Tibial nerve (tissue), 4 donors: ENCODE results near the gene ALDOB. TPM values are rescaled to one million over a fixed set of nuclear protein-coding genes. Genes with fewer than 3 reads are reported as not detected.

Source experiments
- DNase-seq, 2 donors: peaks; one replicate each; pipeline ENCODE4 v3.0.0-alpha.2; 2019; ENCODE audit warnings: low spot score in 2 of 2
- H3K27ac ChIP-seq, 4 donors: fragments of 200-600 bp; sonication (generic) in 3 of 4; one replicate each; pipeline ENCODE4 v1.5.1; 2017 to 2019; ENCODE audit warnings: mild to moderate bottlenecking in 1 of 4
- H3K27me3 ChIP-seq, 2 donors: fragments of 200-600 bp; sonication (generic) in 1 of 2; one replicate each; pipeline versions ENCODE4 v1.5.1 to v1.6.0; 2017 to 2019
- H3K36me3 ChIP-seq, 3 donors: fragments of 200-600 bp; sonication (generic); one replicate each; pipeline ENCODE4 v1.5.1; 2018 to 2019
- H3K4me1 ChIP-seq, 4 donors: fragments of 200-600 bp; sonication (generic) in 3 of 4; one replicate each; pipeline ENCODE4 v1.5.1; 2017 to 2019
- H3K4me3 ChIP-seq, 4 donors: fragments of 200-600 bp; sonication (generic) in 3 of 4; one replicate each; pipeline ENCODE4 v1.5.1; 2017 to 2019; ENCODE audit warnings: mild to moderate bottlenecking in 1 of 4, moderate library complexity in 1 of 4
- H3K9me3 ChIP-seq, 4 donors: fragments of 200-600 bp; sonication (generic) in 3 of 4; one replicate each; pipeline ENCODE4 v1.5.1; 2017 to 2019
- CTCF ChIP-seq, 5 experiments: fragments of 200-600 bp in 3 of 5; fragments of 450-650 bp in 2 of 5; sonication (generic) in 3 of 5; IDR thresholded peaks; one replicate each; pipeline ENCODE4 v1.5.1; 2016 to 2019; ENCODE audit warnings: antibody characterized with exemption in 5 of 5, mild to moderate bottlenecking in 3 of 5, moderate library complexity in 2 of 5
- EP300 ChIP-seq, 2 donors: sonication (generic); formaldehyde crosslinking; IDR thresholded peaks; one replicate each; pipeline ENCODE4 v1.6.1; 2017; ENCODE audit warnings: antibody characterized with exemption in 2 of 2, mild to moderate bottlenecking in 1 of 2
- POLR2A ChIP-seq, 2 donors: fragments of 450-650 bp; IDR thresholded peaks; one replicate each; pipeline ENCODE4 v1.6.1; 2017; ENCODE audit warnings: antibody characterized with exemption in 2 of 2, mild to moderate bottlenecking in 2 of 2, moderate library complexity in 2 of 2
- WGBS, 2 donors: methylation state at CpG; one replicate each; pipeline ENCODE4 v1.1.5; 2018; 5-methylcytosine and 5-hydroxymethylcytosine counted together
- total RNA-seq, 4 donors: library from RNA; depleted of rRNA; stranded (reverse); fragments of >200 nt; gene quantifications; one replicate each; pipeline ENCODE4 v1.1.0, GENCODE V29; 2016

The ALDOB gene
- total RNA-seq, 4 donors from 2014 or later, result not detected

- no peak overlapping the region for H3K4me3 ChIP-seq
- H3K27me3 ChIP-seq, result no peaks in the 10 kb centered on the region
- TF ChIP-seq POLR2A (IDR thresholded peaks at IDR 0.05) (no peak), CTCF (IDR thresholded peaks at IDR 0.05) (no peak), EP300 (IDR thresholded peaks at IDR 0.05) (no peak)
- H3K4me1 ChIP-seq, result peaks cover 0 to 8% (median 3%) of the 10 kb centered on the region in 4 donors
- H3K27ac ChIP-seq, result peak overlapping the region in 1 of 4 donors; percentile 5
- 26 to 31% methylated on average over 5 of the region's 5 CpGs for WGBS, 2 donors
- no peak for DNase-seq
- H3K9me3 ChIP-seq, result no peaks in the 10 kb centered on the region
- no peaks in the 10 kb centered on the region for H3K36me3 ChIP-seq
These were observed 9.9 kb upstream of the ALDOB start for GRCh38 chr9:101445353-101446029.

GRCh38 chr9:101443364-101443771 lies 7.8 kb upstream of the ALDOB start:
- 44 to 51% methylated on average over 8 to 9 of the region's 9 CpGs for WGBS, 2 donors
- no peak for DNase-seq
- H3K27me3 ChIP-seq, result no peaks in the 10 kb centered on the region
- no peak overlapping the region for H3K4me3 ChIP-seq
- H3K27ac ChIP-seq, result no peak overlapping the region
- H3K9me3 ChIP-seq, result no peaks in the 10 kb centered on the region
- no peak for TF ChIP-seq POLR2A (IDR thresholded peaks at IDR 0.05)
- TF ChIP-seq EP300 (IDR thresholded peaks at IDR 0.05), result no peak
- TF ChIP-seq CTCF (IDR thresholded peaks at IDR 0.05), result no peak
- no peaks in the 10 kb centered on the region for H3K36me3 ChIP-seq
- H3K4me1 ChIP-seq, result peaks cover 0 to 3% (median 0%) of the 10 kb centered on the region in 4 donors

- 86 to 89% methylated on average over 3 of the region's 3 CpGs for WGBS, 2 donors
- no peak overlapping the region for H3K4me3 ChIP-seq
- H3K36me3 ChIP-seq, result no peaks in the 10 kb centered on the region
- peaks cover 0 to 3% (median 0%) of the 10 kb centered on the region in 4 donors for H3K4me1 ChIP-seq
- H3K27me3 ChIP-seq, result no peaks in the 10 kb centered on the region
- no peaks in the 10 kb centered on the region for H3K9me3 ChIP-seq
- H3K27ac ChIP-seq, result no peak overlapping the region
- no peak for DNase-seq
- no peak for TF ChIP-seq CTCF (IDR thresholded peaks at IDR 0.05)
- no peak for TF ChIP-seq POLR2A (IDR thresholded peaks at IDR 0.05)
- no peak for TF ChIP-seq EP300 (IDR thresholded peaks at IDR 0.05)
These were observed 7.2 kb upstream of the ALDOB start for GRCh38 chr9:101442736-101443135.

- no peaks in the 10 kb centered on the region for H3K36me3 ChIP-seq
- H3K27me3 ChIP-seq, result no peaks in the 10 kb centered on the region
- no peak for TF ChIP-seq EP300 (IDR thresholded peaks at IDR 0.05)
- TF ChIP-seq CTCF (IDR thresholded peaks at IDR 0.05), result no peak
- no peak for TF ChIP-seq POLR2A (IDR thresholded peaks at IDR 0.05)
- no peaks in the 10 kb centered on the region for H3K9me3 ChIP-seq
- H3K4me3 ChIP-seq, result no peak overlapping the region
- 90 to 91% methylated on average over 3 of the region's 3 CpGs for WGBS, 2 donors
- no peak for DNase-seq
- H3K27ac ChIP-seq, result peak overlapping the region in 1 of 4 donors; percentile 16
- peaks cover 0 to 3% (median 0%) of the 10 kb centered on the region in 4 donors for H3K4me1 ChIP-seq
These were observed 6.7 kb upstream of the ALDOB start for GRCh38 chr9:101442318-101442717.

- no peak for DNase-seq
- H3K27ac ChIP-seq, result no peak overlapping the region
- H3K36me3 ChIP-seq, result no peaks in the 10 kb centered on the region
- no peak overlapping the region for H3K4me3 ChIP-seq
- 62 to 71% methylated on average over 3 of the region's 3 CpGs for WGBS, 2 donors
- no peak for TF ChIP-seq EP300 (IDR thresholded peaks at IDR 0.05)
- no peak for TF ChIP-seq CTCF (IDR thresholded peaks at IDR 0.05)
- no peak for TF ChIP-seq POLR2A (IDR thresholded peaks at IDR 0.05)
- no peaks in the 10 kb centered on the region for H3K9me3 ChIP-seq
- H3K27me3 ChIP-seq, result no peaks in the 10 kb centered on the region
- peaks cover 0 to 3% (median 0%) of the 10 kb centered on the region in 4 donors for H3K4me1 ChIP-seq
These were observed 5.2 kb upstream of the ALDOB start for GRCh38 chr9:101440714-101441230.
